Measurements from ENCODE around the gene R3HDM2.

GRCh38 chr12:57455374-57456144, 24.7 kb upstream of the R3HDM2 start:
- TF ChIP-seq CTCF (IDR thresholded peaks at IDR 0.05; ENCODE audit: insufficient read depth, low read depth, low read length) (no peak), EZH2 (IDR thresholded peaks at IDR 0.05; ENCODE audit: insufficient read depth, low read length) (no peak)

All from astrocyte (in vitro differentiated cells and primary cell).